Activated T-cell treated with anti-CD3 and anti-CD28 coated beads, Interleukin-2, amount 50 U/mL, for 48 hours (primary cell): Measurements from ENCODE around the gene NUB1.

ENCODE experiments used
- DNase-seq, 2 experiments: peaks; one replicate each; pipeline ENCODE4 v3.0.0-alpha.2; 2020

NUB1 gene

GRCh38 chr7:151379193-151379520, 37.5 kb downstream of the NUB1 start:
- no peak for DNase-seq

- DNase-seq: no peak
Measured at GRCh38 chr7:151379534-151380198, 38.1 kb downstream of the NUB1 start.

GRCh38 chr7:151380199-151381097, 38.8 kb downstream of the NUB1 start:
- DNase-seq: no peak

GRCh38 chr7:151381098-151381347, 39.4 kb downstream of the NUB1 start:
- DNase-seq: no peak

GRCh38 chr7:151381348-151382078, 39.9 kb downstream of the NUB1 start:
- DNase-seq: peak; percentile 30 to 43

GRCh38 chr7:151382079-151382885, 40.7 kb downstream of the NUB1 start:
- peak in 1 of 2 experiments; percentile 29 for DNase-seq

- DNase-seq: no peak
Measured at GRCh38 chr7:151383638-151384351, 42.2 kb downstream of the NUB1 start.

GRCh38 chr7:151384352-151384697, 42.7 kb downstream of the NUB1 start:
- DNase-seq: no peak

- DNase-seq: no peak
Measured at GRCh38 chr7:151384776-151385625, 43.4 kb downstream of the NUB1 start.

GRCh38 chr7:151385626-151386300, 44.2 kb downstream of the NUB1 start:
- DNase-seq: no peak

GRCh38 chr7:151386301-151387160, 44.9 kb downstream of the NUB1 start:
- DNase-seq: no peak

- DNase-seq: no peak
Measured at GRCh38 chr7:151387161-151388006, 45.8 kb downstream of the NUB1 start.

GRCh38 chr7:151388007-151388297, 46.3 kb downstream of the NUB1 start:
- DNase-seq: no peak

- no peak for DNase-seq
Measured at GRCh38 chr7:151388430-151388829, 46.8 kb downstream of the NUB1 start.

GRCh38 chr7:151389096-151389767, 47.6 kb downstream of the NUB1 start:
- DNase-seq: no peak

GRCh38 chr7:151389768-151390597, 48.4 kb downstream of the NUB1 start:
- DNase-seq: no peak

- no peak for DNase-seq
Measured at GRCh38 chr7:151390598-151391357, 49.2 kb downstream of the NUB1 start.
